DLD1 (cell line): ENCODE data around the gene USP3.

Experiments
- in situ Hi-C: cut with HindIII; loops from 2 replicates; pipeline ENCODE4 v1.10.0; 2017; ENCODE audit warnings: low sequenced_read_pairs

USP3 gene

GRCh38 chr15:63582179-63582578 is 77.8 kb downstream of the USP3 start:
- in situ Hi-C loops = no loop called here

DNA sequence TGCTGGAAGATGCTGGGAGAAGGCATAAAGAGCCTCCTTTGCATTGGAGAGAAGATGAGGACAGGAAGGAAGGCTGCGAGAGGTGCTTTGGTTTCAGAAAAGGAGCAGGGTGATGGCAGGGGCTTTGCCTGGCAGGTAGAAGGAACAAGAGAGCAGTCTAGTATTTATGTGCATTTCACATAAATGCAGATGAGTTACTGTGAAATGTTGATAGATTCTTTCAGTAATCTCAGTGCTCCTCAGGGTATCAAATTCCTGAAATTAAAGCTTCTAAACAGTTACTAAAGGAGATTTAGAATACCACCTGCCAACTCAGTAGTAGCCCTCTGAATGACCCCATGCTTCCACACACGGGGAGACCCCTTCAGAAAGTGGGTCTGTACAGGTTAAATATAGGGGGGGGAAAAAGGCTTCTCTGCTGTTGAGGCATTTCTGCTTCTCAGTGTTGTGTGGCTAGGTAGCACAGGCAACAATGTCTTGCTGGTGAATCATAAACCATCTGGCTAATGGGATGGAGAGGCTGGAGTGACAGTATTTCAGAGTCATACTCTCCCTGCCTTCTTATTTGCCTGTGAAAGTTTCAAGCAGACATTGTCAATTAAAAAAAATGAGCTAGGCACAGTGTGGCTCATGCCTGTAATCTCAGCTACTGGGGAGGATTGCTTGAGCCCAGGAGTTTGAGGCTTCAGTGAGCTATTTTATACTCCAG is 78.5 kb downstream of the USP3 start:
- in situ Hi-C loops = no loop called here

- in situ Hi-C loops = no loop called here
These were observed 82.4 kb downstream of the USP3 start for GRCh38 chr15:63586790-63587189.

- in situ Hi-C loops = no loop called here
These were observed 83.1 kb downstream of the USP3 start for GRCh38 chr15:63587527-63587926.

GRCh38 chr15:63588826-63589225 is 84.4 kb downstream of the USP3 start:
- in situ Hi-C loops = no loop called here

GRCh38 chr15:63593705-63594671 is 89.6 kb downstream of the USP3 start:
- in situ Hi-C loops = no loop called here

- in situ Hi-C loops = no loop called here
These were observed 90.7 kb downstream of the USP3 start for GRCh38 chr15:63595065-63595464.

DNA sequence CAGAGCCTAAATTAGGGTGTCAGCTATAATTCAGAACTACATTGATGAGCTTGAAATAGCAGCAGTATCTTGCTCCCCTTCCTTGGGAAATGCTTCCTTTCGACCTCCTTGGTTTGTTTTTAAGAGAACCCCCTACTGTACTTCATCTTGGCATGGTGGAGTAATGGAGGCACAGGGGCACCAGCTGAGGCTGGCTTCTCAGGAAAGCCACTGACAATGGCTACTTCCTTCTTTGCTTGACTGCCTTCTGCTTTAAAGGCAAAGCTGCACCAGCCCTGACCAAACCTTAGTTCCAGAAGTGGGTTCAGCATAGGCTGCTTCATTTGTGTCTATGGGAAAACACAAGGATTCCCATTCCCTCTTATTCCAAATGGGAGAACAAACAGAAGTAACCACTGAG is 91.3 kb downstream of the USP3 start:
- in situ Hi-C loops = no loop called here

DNA sequence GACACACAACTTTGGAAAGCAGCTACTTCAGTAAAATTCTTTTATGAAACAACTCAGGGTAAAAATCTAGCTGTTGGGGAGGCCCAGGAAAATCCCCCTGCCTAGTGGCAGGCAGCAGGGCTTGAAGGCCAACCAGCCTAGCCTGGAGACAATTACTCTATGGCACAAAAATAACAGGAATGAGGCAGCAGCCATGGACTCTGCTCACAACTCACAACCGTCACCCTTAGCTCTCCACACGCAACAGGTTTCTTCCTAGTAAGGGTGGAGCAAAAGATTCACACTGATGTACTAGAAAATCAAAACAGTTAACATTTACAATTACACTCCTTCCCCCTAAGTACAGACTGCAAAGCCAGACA is 92.3 kb downstream of the USP3 start:
- in situ Hi-C loops = no loop called here

- in situ Hi-C loops = no loop called here
These were observed 92.8 kb downstream of the USP3 start, which contains the start of gene FBXL22 for GRCh38 chr15:63597038-63597790. Gene FBXL22, plus strand, starts transcription at chr15:63597387. Its CDS starts 6 bp downstream, at chr15:63597393.

DNA sequence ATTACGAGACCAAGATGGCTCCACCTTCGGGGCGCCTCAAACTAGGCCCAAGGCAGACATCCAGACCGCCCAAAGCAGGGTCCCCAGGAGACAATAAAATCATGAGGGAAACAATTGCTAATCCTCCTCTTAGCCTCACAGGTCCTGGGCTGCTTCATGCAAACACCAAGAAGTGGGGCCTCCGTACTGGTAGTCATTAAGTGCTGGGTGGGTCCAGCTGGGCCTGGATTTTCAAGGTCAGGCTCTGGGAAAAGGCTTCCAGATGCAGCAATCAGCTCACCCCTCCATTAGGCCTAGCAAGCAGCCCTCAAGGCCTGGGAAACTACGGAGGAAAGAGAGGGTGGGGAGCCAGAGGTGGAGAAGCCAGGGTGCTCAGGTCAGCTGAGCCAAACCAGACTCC is 93.4 kb downstream of the USP3 start:
- in situ Hi-C loops = no loop called here

GRCh38 chr15:63598473-63599400 is 94.3 kb downstream of the USP3 start:
- in situ Hi-C loops = no loop called here

- in situ Hi-C loops = no loop called here
These were observed 95.1 kb downstream of the USP3 start for GRCh38 chr15:63599401-63600000.

- in situ Hi-C loops = no loop called here
These were observed 95.7 kb downstream of the USP3 start for GRCh38 chr15:63600001-63600615.

DNA sequence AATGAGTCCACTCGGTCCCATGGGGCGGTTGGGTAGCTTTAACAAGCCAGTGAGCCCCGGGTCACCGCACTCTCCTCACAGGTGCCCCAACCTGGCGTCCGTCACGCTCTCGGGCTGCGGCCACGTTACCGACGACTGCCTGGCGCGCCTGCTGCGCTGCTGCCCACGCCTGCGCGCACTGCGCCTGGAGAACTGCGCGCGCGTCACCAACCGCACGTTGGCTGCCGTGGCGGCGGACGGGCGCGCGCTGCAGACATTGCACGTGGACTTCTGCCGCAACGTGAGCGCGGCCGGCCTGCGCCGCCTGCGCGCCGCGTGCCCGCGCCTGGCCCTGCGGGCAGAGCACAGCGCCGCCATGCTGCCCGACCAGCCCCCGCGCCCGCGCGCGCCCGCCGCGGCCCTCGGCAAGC is 96.2 kb downstream of the USP3 start:
- in situ Hi-C loops = no loop called here

DNA sequence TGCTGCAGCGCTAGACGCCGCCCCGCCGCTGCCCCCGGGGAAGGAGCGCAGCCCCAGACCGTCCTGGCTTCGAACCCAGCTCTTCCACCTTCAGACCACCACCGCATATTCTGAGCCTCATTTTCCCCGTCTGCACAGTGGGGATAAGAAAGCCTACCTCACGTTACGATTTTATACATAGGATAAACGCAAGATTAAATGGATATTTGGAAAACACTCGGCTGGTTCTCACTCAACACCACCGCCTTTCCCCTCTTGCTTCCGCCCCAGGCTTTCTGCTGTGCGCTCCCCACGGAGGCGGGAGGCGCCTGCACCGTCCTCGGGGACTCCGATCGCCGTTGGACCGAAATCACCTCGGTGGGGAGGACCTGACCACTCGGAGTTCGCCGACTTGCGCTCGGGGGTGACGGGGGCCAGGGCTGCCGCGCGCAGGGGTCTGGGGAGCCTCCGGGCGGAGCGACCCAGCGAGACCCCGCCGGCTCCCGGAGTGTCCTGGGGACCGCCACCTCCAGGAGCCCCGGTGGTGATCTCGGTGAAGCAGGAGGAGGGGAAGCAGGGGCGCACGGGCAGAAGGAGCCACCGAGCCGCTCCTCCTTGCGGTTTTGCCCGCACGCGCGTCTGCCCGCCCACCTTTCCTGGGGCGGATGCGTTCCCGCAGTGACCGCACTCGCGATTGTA is 96.8 kb downstream of the USP3 start:
- in situ Hi-C loops = no loop called here

DNA sequence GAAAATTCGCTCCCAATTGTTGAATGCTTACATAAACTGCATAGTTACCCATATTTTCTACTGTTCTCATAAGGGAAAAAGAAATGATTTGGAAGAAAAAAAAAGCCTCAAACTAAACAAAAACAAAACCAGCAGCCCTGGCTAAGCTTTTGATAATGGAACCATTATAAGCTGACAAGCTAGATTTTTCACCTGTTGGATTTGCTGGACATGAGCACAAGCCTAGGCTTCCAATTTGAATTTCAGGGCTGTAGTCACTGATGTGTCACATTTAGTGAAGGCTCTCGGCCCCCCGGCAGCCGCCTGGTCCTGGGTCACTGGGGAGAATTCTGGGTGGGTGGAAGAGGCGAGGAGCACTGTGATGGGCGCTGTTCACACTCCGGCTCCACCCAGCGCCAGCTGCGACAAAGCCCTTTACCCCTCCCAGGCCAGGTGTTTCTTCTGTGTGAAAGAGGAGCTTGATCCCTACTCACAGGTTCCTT is 97.4 kb downstream of the USP3 start:
- in situ Hi-C loops = no loop called here

DNA sequence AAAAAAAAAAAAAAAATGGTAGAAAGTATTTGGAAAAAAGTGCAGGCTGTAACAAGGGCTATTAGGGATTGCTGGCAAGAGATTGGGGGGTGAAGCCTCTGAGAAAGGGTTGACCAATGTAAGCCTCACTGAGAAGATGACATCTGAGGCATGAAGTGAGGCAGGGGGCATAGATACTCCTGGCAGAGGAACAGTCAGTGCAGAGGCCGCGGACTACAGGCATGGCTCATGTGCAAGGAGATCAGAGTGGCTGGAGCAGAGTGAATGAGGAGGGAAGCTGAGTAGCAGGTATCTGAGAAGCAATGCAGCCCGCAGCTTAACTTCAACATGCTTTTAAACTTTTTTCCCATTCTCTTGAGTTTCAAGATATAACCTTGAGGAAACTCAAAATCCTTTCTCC is 98.2 kb downstream of the USP3 start:
- in situ Hi-C loops = no loop called here

- in situ Hi-C loops = no loop called here
These were observed 99.1 kb downstream of the USP3 start for GRCh38 chr15:63603516-63603915.
